HG02798 (cell line): Measurements from ENCODE around the gene EVA1C.
"Not testable (repeated sequence)": the region's sequence is repeated elsewhere in the genome, so short reads cannot be mapped to it uniquely, and the experiment has no call there.

Experiments
- ATAC-seq: cut with Tn5 transposase; IDR thresholded peaks from one replicate; pipeline ENCODE4 v1.9.1; 2021; ENCODE audit warnings: mild to moderate bottlenecking; ENCODE audit not compliant: unreplicated experiment, poor library complexity

EVA1C gene

DNA sequence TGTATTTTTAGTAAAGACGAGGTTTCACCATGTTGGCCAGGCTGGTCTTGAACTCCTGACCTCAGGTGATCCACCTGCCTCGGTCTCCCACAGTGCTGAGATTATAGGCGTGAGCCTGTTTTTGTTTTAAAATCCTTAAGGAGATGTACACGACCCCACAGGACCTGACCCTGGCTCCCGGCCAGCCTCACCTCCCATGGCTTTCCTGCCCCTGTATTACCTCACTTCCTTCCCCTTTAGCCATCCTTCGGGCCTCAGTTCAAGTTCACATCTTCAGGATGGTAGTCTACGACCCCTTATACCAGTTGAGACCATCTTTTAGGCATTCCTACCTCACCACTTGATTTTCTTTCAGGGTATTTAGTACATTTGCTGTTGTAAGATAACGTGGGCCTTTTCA lies 136.5 kb downstream of the EVA1C start:
- ATAC-seq, result no peak

- ATAC-seq, result no peak
These were observed 136.9 kb downstream of the EVA1C start for GRCh38 chr21:32549440-32549839.

DNA sequence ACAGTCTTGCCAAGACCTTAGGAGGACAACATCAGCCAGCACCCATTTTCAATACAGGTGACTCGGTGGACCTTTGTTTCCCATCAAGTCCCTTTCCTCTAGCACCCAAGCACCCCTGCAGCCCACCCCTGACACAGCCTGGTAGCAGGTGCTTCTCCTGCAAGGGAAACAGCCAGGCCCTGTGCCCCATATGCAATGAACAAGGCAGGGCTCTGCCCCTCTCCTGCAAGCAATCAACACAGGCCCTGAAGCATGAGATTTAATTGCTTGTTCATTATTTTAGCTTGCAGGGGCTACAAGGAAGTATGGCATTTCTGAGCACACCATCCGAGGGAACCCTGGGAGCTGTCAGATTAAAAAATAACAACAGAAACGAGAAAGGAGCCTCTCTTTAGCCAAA lies 137.4 kb downstream of the EVA1C start:
- no peak for ATAC-seq

DNA sequence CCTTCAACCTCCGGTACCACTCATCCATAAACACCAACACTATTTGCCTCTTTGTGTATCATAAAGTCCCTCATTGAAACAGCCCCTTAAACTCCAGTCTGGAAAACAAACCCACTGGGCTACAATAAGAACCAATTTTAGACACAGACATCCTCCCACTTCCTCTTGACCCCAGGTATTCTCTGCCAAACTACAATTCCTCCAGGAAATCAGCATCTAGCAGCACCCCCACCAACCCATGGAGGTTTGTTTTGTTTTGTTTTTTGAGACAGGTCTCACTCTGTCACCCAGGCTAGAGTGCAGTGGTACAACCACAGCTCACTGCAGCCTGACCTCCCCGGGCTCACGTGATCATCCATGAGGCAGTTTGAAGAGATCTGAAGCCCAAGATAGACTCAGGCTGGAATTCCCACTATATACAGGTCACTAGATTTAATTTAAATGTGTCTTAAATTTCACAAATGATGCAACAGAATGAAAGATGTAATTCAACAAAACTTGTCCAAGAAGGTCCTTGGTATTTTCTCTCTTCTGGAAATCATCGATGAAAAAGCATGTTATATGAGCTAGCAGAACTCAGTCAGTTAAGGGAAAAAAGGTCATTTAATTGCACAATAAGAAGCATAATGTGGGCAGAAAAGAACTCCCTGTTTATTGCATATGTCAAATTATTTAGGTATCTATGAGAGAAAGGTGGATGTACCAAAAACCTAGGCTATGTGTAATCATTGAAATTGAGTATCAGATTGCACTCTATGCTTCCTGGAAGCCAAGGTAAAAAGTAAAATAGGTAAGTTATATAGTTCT lies 142.5 kb downstream of the EVA1C start:
- ATAC-seq, result no peak

- ATAC-seq, result no peak
These were observed 145.6 kb downstream of the EVA1C start for GRCh38 chr21:32558106-32558505.

- no peak for ATAC-seq
These were observed 146.6 kb downstream of the EVA1C start for GRCh38 chr21:32559006-32559610.

- no peak for ATAC-seq
These were observed 148.4 kb downstream of the EVA1C start for GRCh38 chr21:32560896-32561295.

DNA sequence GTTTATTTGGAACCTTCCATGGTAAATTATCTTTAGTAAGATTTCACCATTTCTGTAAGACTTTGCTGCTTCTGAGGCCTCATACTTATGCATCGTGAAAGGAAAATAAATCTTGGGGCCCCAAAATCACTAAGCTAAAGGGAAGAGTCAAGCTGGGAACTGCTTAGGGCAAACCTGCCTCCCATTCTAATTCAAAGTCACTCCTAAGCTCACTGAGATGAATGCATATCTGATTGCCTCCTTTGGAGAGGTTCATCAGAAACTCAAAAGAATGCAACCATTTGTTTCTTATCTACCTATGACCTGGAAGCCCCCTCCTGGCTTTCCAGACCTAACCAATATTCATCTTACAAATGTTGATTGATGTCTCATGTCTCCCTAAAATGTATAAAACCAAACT lies 149.0 kb downstream of the EVA1C start:
- not testable (repeated sequence) for ATAC-seq

DNA sequence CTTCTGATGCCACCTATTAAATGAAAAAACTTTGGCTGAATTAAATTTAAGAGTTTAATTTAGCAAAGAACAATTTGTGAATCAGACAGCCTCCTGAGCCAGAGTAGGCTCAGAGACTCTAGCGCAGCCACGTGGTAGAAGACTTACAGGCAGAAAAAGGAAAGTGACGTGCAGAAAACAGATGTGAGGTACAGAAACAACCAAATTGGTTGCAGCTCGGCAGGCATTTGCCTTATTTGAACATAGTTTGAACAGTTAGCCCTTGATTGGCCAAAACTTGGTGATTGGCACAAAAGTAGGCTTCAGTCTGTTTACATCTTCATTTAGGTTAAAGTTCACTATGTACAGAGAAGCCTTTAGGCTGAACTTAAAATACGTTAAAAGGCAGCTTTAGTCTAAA lies 149.9 kb downstream of the EVA1C start:
- ATAC-seq, result no peak

- no peak for ATAC-seq
These were observed 150.4 kb downstream of the EVA1C start for GRCh38 chr21:32562915-32563314.
